A549 treated with Mapracorat at 1 μM for 4 hours (cell line): ENCODE data around the gene RUSC2. TPM values are rescaled to one million over a fixed set of nuclear protein-coding genes. Genes with fewer than 3 reads are reported as not detected.

ENCODE experiments used
- total RNA-seq: library from RNA; stranded (reverse); fragments of 200-300 nt; extraction: Qiagen RNA extraction; gene quantifications from 5 replicates; pipeline ENCODE4 v1.2.3, GENCODE V29; 2022

Gene RUSC2
- 24.4 to 34.4 TPM (median 34.1 TPM) in 5 replicates for total RNA-seq

GRCh38 chr9:35489313-35490154 is at the start of gene RUSC2:
Gene RUSC2, plus strand, starts transcription at chr9:35490111. Its CDS starts 56,411 bp downstream, at chr9:35546522.

Other genes with a start within 250 kb of the RUSC2 start
- gene TESK1, start 115.2 kb downstream of the RUSC2 start, total RNA-seq: 25.8 to 30.3 TPM (median 29.8 TPM) in 5 replicates
- 0.14 to 0.36 TPM (median 0.23 TPM) in 3 of 5 replicates, not detected in the others for gene CD72, start 128.3 kb downstream of the RUSC2 start, total RNA-seq
- gene SIT1, start 160.8 kb downstream of the RUSC2 start, total RNA-seq: not detected in 5 replicates
- gene RMRP, start 167.9 kb downstream of the RUSC2 start, total RNA-seq: 8.1 to 20.9 TPM (median 15.0 TPM) in 4 of 5 replicates, not detected in the other
- 25.1 to 32.0 TPM (median 29.7 TPM) in 5 replicates for gene CCDC107, start 168.2 kb downstream of the RUSC2 start, total RNA-seq
- 13.3 to 18.5 TPM (median 16.1 TPM) in 5 replicates for gene ARHGEF39, start 175.1 kb downstream of the RUSC2 start, total RNA-seq
- gene CA9, start 183.8 kb downstream of the RUSC2 start, total RNA-seq: 4.2 to 8.9 TPM (median 6.4 TPM) in 5 replicates
- 632 to 703 TPM (median 690 TPM) in 5 replicates for gene TPM2, start 199.8 kb downstream of the RUSC2 start, total RNA-seq
- 115 to 134 TPM (median 121 TPM) in 5 replicates for gene TLN1, start 242.1 kb downstream of the RUSC2 start, total RNA-seq
- gene CREB3, start 242.6 kb downstream of the RUSC2 start, total RNA-seq: 57.0 to 61.1 TPM (median 57.9 TPM) in 5 replicates